Measurements from ENCODE around the gene ADRM1. TPM values are rescaled to one million over a fixed set of nuclear protein-coding genes. Genes with fewer than 3 reads are reported as not detected.
A peak's percentile ranks its signal among the peaks of the same experiment; 100 is the strongest.

ADRM1 gene
- total RNA-seq, 1 donor from 2014 or later: 130 TPM

DNA sequence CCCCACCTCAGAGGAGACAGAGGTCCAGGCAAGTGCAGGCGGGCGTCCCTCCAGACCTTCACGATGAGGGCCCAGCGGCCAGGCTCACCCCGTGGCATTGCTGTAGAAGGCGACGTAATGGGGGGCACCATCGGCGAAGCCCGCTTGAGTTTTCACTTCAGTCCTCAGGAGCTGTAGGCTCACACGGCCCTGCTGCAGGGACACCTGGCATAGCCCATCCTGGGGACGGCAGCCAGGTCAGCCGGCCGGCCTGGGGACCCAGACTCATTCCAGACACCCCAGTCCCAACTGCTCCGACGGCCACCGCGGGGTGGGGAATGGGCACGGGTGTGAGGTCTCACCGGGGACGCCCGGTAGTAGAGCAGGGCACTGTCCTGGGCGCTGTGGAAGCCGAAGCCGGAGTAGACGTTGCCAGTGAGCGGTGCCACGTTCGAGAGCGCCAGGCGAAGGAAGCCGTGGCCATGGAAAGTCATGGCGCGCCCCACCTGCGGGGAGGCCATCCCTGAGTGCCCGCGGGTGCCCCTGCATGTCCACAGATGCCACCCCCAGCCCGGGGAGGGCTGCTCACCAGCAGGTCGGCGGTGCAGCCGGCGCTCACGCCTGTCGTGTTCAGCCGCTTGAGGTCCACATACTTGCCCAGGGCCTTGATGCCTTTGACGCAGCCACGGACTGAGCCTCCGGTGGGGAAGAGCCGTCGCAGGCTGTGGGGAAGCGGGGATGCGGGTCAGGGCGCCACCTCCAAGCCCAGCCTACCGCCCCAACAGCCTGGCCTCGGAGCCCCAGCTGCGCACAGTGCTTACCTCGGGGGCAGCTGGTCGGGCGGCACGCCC lies 9.2 kb downstream of the ADRM1 start:
- no peak for DNase-seq

GRCh38 chr20:62312662-62312977 lies 9.8 kb downstream of the ADRM1 start:
- DNase-seq: no peak

DNA sequence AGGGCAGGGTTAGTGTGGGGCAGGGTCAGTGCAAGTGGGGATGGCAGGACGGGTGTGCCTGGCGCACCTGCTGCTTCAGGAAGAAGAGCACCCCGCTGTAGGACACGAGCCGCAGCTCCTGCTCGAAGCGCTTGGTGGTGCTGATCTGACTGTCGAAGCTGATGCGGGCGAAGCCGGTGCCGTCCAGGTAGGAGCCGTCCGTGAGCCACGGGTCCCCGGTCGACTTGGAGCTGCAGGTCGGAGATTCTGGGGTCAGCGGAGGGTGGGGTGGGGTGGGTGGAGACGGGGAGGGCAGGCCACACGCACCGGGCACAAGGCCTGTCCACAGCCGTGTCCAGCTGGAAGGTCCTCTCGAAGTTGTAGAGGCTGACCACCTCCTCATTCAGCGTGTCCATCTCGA lies 10.2 kb downstream of the ADRM1 start:
- no peak for DNase-seq

DNA sequence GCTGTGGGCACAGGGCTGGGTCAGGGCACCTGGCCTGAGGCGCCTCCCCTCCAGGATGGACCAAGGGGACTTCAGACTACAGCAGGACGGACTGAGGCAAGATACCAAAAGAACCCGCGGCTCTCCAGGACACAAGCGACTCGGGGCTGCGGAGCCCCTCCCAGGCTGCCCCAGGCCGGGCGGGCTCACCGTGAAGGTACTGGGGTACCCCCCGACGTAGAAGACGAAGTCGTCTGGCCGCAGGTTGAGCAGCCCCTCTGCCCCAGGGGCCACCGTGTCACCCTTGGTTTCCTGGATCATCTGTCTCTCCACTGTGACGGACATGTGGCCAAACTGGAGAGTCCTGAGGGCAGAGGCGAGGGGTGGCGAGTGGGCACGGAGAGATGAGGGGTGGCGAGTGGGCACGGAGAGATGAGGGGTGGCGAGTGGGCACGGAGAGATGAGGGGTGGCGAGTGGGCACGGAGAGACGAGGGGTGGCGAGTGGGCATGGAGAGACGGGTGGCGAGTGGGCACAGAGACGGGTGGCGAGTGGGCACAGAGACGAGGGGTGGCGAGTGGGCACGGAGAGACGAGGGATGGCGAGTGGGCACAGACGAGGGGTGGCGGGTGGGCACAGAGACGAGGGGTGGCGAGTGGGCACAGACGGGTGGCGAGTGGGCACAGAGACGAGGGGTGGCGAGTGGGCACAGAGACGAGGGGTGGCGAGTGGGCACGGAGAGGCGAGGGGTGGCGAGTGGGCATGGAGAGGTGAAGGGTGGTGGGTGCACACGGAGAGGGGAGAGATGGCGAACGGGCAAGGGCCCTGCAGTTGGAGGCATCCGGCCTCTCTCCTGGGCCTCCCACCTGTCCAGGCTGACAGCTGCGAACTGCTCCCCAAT lies 10.9 kb downstream of the ADRM1 start:
- DNase-seq: no peak

DNA sequence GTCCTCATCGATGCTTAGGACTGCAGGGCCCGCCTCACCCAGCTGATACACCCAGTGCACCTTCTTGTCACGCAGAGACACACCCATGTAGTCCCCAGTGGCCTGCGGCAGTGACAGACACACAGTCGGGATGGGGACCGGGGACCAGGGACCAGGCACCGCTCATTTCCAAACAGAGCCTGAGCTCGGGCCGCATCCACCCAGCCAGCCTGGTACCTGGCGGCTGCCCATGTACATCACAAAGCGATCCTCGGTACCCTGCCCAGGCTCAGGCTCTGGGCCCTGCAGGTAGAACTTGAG lies 11.5 kb downstream of the ADRM1 start:
- no peak for DNase-seq

GRCh38 chr20:62314711-62315302 lies 12.0 kb downstream of the ADRM1 start:
- DNase-seq: no peak

DNA sequence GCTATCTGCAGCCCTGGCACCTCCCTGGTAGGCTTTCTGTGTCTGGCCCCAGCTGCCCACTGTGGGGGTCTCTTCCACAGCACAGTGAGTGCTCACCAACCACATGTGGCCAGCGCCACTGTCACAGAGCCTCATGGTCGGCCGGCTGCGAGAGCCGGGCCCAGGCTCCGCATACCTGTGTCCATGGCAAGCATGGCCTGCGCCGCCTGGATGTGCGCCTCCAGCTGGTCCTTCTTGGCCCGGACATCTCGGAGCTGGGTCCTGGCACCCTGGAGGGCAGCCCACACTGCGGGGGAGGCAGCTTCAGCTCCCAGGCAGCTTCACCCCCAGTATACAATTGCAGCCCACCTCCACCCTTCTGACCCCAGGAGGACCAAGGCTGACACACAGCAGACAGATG lies 13.0 kb downstream of the ADRM1 start:
- no peak for DNase-seq

DNA sequence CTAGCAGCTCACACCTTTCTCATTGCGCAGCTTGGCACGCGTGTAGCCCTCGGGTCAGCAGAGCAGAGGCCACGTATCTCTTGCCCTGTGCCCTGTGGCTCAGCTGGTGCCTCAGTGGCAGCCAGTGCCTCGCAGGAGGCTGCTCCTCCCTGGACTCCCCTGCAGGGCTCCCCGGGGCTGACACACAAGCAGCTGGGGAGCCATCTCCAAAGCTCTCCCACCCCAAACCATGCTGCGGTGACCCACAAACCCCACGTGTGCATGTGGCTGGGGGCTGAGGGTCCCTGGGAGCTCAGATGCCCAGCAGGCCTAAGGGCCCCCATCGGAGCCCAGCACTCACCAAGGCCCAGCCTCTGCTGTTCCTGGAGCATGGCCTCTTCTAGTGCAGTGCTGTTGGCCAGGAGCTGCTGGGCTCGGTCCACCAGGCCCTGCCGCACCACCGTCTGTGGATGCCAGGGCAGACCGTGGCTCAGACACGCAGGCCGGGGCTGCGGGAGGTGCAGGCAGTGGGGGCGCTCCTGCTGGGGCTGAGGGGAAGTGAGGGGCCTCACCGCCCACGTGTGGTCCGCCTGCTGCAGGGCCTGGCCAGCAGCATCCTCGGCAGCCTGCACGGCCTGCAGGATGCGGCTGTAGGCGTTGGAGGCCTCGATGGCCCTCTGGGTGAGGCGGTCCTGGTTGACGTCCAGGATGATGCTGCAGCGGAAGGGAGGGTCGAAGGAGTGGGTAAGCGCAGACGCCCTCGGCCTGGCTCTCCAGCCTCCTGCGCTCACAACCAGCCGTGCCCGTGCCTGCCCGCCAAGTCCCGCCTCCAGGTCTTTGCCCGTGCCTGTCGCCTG lies 13.8 kb downstream of the ADRM1 start:
- DNase-seq: no peak

DNA sequence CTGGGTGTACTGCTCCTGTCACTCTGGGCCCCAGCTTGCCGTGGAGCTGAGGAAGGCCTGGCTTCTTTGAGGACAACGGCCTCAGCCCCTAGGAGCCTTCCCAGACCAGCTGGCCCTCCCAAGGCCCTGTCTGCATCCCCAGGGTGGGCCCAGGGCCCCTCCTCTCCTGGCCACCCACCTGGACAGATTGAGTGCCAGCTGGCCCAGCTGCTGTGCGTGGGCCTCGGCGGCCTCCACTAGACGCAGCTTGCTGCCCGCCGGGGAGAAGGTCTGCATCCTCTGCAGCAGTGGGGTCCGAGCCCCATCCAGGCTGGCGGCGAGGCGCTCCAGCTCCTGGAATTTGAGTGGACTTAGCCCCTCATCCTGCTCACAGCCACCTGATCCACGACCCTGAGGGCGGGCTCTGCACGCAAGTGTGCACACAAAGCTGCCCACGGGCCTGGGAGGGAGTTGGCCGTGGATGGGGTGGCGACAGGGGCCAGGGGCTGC lies 14.4 kb downstream of the ADRM1 start:
- no peak for DNase-seq

- peak; percentile 15 for DNase-seq
Measured at GRCh38 chr20:62318400-62319345, 15.9 kb downstream of the ADRM1 start.

- no peak for DNase-seq
Measured at GRCh38 chr20:62319346-62319909, 16.6 kb downstream of the ADRM1 start.

GRCh38 chr20:62320581-62321354 lies 18.0 kb downstream of the ADRM1 start:
- peak; percentile 34 for DNase-seq

GRCh38 chr20:62321521-62321948 lies 18.7 kb downstream of the ADRM1 start:
- DNase-seq: peak; percentile 48

DNA sequence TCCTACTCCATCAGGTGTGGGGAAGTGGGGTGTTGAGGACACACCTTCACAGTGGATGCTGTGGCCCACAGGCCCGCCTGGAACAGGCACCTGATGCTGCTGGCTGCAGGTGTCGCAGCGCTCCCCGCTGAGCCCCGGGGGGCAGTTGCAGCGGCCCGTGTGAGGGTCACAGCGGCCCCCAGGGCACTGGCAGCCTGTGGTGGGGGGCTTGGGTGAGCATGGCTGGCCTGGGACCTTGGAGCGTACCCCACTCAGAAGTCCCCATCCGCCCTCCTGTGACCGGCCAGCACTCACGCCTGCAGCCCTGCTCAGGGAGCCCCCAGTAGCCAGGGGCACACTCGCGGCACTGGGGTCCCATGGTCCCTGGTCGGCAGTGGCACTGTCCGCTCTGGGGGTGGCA lies 19.2 kb downstream of the ADRM1 start:
- DNase-seq: no peak

- DNase-seq: no peak
Measured at GRCh38 chr20:62322492-62323041, 19.8 kb downstream of the ADRM1 start.

- no peak for DNase-seq
Measured at GRCh38 chr20:62323146-62323979, 20.6 kb downstream of the ADRM1 start.

- no peak for DNase-seq
Measured at GRCh38 chr20:62323980-62324906, 21.4 kb downstream of the ADRM1 start.
